ELF-1 (cell line): ENCODE results near the gene TOR4A.

ENCODE experiments used
- DNase-seq: peaks from one replicate; pipeline ENCODE4 v3.0.0-alpha.2; 2016; ENCODE audit warnings: low read depth, low spot score

The TOR4A gene

GRCh38 chr9:137294681-137295237, 17.2 kb downstream of the TOR4A start:
- no peak for DNase-seq

GRCh38 chr9:137295238-137295811, 17.8 kb downstream of the TOR4A start:
- no peak for DNase-seq

GRCh38 chr9:137295849-137296669, 18.5 kb downstream of the TOR4A start:
- no peak for DNase-seq

DNA sequence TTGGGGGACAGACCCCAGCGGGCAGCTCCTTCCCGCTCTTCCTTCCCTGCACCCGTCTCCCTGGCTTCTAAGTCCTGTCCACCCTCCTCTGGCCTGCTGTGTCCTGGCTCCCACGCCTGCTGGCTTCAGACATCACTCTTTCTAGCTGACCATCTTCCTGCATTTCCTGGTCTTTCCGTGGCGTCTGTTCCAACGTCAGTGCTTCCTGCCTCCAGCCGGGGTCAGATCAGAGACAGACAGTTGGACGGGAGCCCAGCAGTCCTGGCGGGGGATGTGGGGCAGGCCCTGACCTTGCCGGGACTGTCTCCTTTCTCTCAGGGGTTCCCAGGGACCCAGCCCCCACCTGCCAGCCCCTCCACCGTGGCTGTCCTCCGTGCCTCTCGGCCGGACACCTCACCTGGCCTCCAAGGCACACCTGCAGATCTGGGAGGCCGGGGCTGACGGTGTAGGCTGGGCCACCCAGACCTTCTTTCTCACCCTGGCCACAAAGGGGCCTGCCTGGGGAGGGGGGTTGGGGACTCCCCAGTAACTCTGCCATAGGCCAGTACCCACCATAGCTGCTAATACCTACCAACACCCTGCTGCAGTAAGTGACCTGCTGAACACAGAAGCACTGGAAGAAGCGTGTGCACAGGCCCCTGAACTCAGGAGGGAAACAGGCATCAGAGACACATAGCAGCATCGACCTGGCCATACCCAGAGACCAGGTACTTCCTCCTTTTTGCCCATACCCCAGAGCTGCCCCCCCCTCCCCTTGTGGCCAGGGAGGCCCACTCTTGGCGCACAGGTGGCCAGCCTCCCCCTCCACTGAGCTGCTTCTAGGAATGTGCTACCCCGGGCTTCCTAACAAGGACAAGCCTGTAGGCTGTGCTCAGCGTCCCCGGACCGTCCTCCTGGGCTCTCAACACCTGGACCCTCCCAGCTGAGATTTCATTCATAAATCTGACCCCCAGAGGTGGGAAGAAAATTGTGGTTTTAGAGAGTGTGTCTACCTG, 19.4 kb downstream of the TOR4A start:
- DNase-seq = no peak

GRCh38 chr9:137297966-137298365, 20.4 kb downstream of the TOR4A start:
- no peak for DNase-seq

- no peak for DNase-seq
Observed at GRCh38 chr9:137298401-137299202, 21.1 kb downstream of the TOR4A start.

- DNase-seq = no peak
Observed at GRCh38 chr9:137299203-137299565, 21.7 kb downstream of the TOR4A start.

- DNase-seq = no peak
Observed at GRCh38 chr9:137299938-137300337, 22.4 kb downstream of the TOR4A start.

DNA sequence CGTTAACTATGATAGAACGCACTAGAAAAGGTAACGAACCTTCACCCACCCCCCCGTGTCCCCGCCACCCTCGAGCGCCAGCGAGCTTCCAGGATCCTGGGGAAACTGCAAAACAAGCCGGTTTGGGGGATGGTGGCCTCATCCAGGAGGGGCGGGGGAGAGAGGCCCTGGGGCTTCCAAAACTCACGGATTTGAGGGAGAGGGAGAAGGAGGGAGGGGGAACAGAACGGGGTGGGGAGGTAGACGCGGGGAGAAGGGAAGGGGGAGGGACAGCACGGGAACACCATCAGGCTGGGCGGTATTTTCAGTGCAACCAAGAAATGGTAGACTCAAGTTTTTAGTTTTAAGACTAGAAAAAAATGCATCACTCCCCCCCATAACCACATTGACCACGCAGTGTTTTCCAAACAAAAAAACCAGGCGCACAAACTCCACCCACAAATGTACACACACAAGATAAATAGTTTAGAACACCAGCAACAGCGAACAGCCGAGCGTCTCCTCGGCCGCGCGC, 23.1 kb downstream of the TOR4A start:
- no peak for DNase-seq

GRCh38 chr9:137301081-137301947, 23.8 kb downstream of the TOR4A start:
- DNase-seq = peak; percentile 82

DNA sequence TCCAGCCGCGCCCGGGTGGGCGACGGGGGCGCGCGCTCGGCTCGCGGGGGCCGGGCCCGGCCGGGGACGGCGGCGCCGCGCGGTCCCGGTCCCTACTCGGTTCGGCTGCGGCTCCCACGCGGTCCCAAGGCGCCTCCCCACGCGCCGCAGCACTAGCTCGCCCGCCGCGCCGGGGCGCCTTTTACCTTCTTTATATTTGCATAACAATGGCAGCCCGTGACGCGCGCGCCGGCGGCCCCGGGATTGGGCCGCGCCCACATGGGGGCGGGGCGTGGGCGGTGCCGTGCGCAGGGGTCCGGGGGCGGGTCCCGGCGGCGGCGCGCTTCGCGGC, 24.6 kb downstream of the TOR4A start, which contains the start of gene NRARP:
Gene NRARP, minus strand, starts transcription at position 154 of the 331 bp plus-strand sequence. CDS start 343 bp downstream, outside the sequence.
- peak; percentile 77 for DNase-seq

GRCh38 chr9:137302449-137303150, 25.1 kb downstream of the TOR4A start:
- DNase-seq = peak; percentile 83

DNA sequence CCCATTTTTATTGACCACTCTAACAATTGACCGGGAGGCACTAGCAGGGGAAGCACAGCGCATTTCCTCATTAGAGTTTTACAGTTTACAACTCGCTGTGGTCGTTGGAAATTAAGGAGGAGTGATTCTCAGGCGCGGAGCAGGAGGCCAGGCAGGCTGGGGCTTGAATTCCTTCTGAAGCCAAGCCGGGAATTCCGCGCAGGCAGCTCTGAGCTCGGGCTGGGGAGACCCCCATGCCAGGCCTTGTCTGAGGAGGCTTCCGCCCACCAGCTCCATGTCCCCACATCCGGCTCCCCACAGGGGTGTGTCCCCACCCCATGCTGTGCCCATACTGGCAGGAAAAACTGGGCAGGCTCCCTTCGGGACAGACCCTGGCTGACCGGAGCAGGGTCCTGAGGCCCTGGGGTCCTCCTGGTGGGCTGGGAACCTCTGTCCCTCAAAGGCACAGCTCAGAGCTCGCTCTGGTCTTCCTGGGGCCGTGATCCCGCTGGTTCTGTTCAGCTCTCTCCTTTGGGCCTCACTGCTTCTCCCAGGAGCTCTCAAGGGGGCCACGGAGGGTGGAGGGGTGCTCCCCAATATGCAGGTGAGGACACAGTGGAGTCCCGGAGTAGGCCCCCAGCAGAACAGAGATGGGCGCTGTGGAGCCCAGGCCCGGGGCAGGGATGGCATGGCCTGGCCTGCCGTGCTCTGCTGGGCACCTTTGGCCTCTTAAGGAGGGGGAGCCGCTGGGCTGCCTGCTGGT, 25.8 kb downstream of the TOR4A start:
- DNase-seq = no peak

DNA sequence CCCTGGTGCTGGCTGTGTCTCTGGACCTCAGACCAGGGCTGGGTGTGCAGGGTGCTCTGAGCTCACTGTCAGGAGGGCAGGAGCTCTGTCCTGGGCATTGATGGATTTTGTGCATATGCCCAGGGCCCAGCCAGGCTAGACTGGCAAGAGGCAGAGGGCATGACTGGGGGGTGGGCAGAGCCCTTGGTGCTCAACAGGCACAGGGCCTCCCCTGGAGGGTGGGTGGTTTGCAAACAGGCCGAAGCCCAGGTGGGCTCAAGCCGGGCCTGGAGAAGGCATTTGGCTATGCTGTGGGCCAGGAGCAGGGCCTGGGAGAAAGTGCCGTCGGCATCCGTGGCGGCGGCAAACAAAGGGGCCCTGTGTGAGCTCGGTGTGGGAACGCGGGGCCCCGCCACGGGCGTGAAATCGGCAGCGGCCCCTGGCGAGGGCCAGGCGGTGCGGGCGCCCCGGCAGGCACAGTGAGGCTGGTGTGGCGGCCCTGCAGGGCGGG, 26.4 kb downstream of the TOR4A start:
- DNase-seq = no peak

DNA sequence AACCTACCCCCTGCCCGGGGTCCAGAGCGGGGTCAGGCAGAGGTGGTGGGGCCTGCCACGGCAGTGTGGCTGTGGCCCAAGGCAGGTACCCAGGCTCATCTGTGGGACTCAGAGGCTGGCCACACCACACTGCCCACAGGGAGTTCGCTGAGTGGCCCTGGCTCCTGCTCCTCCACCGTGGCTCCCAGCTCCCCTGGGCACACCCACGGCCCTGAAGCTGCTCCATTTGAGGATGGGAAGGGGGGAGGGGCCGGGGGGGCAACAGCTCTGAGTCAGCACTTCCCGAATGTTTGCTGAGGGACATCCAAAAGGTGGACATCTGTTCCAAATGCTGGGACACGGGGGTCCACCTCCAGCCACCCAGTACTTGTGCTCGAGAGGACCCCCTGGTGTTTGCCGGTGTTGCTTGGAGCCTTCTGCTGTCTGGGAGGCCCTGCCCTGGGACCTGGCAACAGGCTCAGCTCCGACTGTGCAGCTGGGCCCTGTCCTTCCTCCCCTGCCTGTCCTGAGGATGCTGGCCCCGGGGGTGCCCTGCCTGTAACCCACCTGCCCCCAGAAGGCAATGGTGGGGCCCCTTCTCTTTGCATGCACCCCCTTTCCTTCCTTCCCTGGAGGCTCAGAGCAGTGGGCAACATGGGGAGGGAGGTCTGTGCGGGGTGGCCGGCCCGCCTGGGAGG, 27.0 kb downstream of the TOR4A start:
- no peak for DNase-seq

GRCh38 chr9:137305060-137305797, 27.7 kb downstream of the TOR4A start:
- peak; percentile 83 for DNase-seq

DNA sequence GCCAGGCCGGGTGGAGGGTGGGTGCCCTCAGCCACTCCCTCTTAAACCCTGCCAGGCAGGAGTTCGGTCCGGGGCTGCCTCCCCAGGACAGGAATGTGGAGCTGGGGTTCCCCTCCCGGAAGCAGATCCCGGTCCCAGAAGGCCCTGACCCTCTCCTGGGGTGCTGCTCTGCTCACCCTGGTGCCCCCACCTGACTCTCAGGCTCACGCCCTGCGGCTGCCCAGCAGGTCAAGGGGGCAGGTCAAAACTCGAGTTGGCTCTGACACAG, 28.2 kb downstream of the TOR4A start:
- no peak for DNase-seq
